Regular cardiac myocyte (primary cell): Measurements from ENCODE around the gene MAN1A2. TPM values are rescaled to one million over a fixed set of nuclear protein-coding genes. Genes with fewer than 3 reads are reported as not detected.

Experiments used
- total RNA-seq: library from RNA; depleted of rRNA; stranded (reverse); fragments of >200 nt; gene quantifications from 2 replicates; pipeline ENCODE4 v1.2.3, GENCODE V29; 2014

MAN1A2 gene
- total RNA-seq = 50.4 and 68.2 TPM in 2 replicates

DNA sequence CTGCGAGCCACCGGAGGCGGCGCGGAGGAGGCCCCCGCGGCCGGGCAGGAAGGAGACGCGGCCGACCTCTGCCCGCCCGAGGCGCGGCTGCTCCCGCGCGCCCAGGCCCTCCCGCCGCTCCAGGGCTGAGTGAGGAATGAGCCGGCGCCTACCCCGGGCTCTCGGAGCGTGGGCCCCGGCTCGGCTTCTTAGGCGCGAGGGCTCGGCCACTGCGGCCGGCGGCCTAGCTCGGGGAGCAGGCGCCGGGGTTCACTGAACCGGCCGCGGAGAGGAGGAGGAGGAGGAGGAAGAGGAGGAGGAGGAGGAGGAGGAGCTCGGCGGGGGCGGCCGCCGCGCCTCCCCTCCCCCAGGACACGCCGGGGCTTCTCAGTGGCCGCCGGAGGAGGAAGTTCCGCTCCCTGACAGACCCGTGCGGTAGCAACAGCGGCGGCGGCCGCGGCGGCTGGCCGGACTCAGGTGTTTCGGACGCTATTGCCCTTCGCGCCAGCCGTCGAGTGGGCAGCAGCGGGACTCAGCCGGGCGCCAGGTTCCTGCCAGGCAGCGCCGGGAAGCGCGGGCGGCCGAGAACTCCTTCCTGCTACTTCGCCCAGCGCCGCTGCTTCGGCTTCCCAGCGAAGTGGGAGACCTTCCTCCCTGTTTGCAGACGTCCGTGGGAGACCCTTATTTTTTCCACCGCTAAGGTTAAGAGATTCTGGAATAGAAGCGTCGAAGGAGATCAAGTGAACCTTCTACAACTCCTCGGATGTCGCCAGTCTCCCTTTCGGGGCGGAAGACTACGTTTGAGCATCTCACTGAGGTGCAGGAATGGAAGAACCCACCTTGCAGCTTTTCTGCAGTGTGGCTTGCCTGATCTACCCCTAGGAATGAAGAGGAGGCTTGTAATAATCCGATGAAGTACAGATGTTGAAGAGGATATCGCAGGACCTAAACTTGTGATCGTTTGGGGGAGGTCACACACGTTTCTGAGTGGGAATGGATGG is at the start of gene MAN1A2:
MAN1A2 (plus strand) TSS at position 404 of the 980 bp plus-strand sequence. CDS start 735 bp downstream, outside the sequence.

Other genes starting within 250 kb of the MAN1A2 start
- 3.3 and 3.4 TPM in 2 replicates for gene TRIM45, start 245.7 kb upstream of the MAN1A2 start, total RNA-seq
- not detected in 2 replicates for gene VTCN1, start 156.5 kb upstream of the MAN1A2 start, total RNA-seq
- 0.38 and 2.0 TPM in 2 replicates for gene TENT5C, start 238.6 kb downstream of the MAN1A2 start, total RNA-seq